Urothelium cell line (cell line): ENCODE data around the gene RPS13.
"Not testable (repeated sequence)": the region's sequence is repeated elsewhere in the genome, so short reads cannot be mapped to it uniquely, and the experiment has no call there.

ENCODE experiments used
- DNase-seq: peaks from one replicate; pipeline ENCODE4 v3.0.0; 2011; ENCODE audit warnings: low spot score, mixed read lengths
- FAIRE-seq: peaks from 2 replicates; lab custom pipeline; 2011; peaks lifted over from hg19 to GRCh38; lab: Jason Lieb, UNC

The RPS13 gene

GRCh38 chr11:17036666-17037658 is 40.5 kb downstream of the RPS13 start:
- FAIRE-seq (no peak), DNase-seq (no peak)

- FAIRE-seq, DNase-seq: not testable (repeated sequence)
Measured at GRCh38 chr11:17034027-17034426, 43.4 kb downstream of the RPS13 start.

- FAIRE-seq (no peak), DNase-seq (no peak)
Measured at GRCh38 chr11:17026487-17027082, 50.9 kb downstream of the RPS13 start.

- DNase-seq (no peak), FAIRE-seq (no peak)
Measured at GRCh38 chr11:17024924-17025323, 52.5 kb downstream of the RPS13 start.
